Upper lobe of left lung (tissue), 4 donors: ENCODE results near the gene EPS8.

Experiments used
- CTCF ChIP-seq, 6 experiments: fragments of 450-650 bp in 4 of 6; fragments of 200-600 bp in 2 of 6; sonication (generic) in 2 of 6; IDR thresholded peaks; one replicate each; pipeline ENCODE4 v1.5.1; 2016 to 2019; ENCODE audit warnings: antibody characterized with exemption in 6 of 6
- POLR2A ChIP-seq, 4 donors: fragments of 450-650 bp; IDR thresholded peaks; one replicate each; pipeline ENCODE4 v1.5.1; 2016 to 2017; ENCODE audit warnings: antibody characterized with exemption in 4 of 4, mild to moderate bottlenecking in 2 of 4
- POLR2AphosphoS5 ChIP-seq, 2 donors: sonication (generic); formaldehyde crosslinking; IDR thresholded peaks; one replicate each; pipeline ENCODE4 v1.5.1; 2017; ENCODE audit warnings: antibody characterized with exemption in 2 of 2

DNA sequence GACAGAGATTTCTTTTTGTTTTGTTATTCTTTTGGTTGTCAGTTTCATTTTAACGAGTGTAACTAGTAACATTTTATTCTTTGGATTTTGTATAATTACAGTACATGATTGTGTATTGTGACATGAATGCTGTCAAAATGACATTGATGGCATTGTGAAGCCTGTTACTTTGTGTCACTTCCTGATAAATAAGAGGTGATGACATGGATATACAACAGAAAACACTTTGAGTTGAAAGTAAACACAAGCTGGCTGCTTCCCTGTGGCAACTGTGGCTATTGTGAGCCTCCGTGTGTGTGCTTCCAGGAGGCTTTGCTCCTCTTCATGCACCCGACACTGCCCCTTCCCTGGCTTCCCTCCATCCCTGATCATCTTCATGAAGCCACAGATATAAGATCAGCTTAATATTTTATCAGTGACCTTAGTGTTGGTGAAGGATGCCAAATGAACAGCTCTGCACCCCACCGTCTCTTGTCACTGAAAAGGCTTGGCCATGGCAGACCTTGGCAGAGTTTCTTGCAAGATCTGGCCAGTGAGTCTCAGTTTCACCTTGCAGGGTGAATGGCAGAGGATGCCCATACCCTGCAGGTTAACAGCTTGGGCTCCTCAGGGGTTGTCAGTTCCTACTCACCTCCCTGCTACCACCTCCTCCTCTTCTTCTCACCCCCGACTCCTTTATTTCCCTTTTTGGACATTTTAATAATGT, 191.9 kb downstream of the EPS8 start:
- TF ChIP-seq CTCF (IDR thresholded peaks at IDR 0.05) (no peak), POLR2A (IDR thresholded peaks at IDR 0.05) (no peak), POLR2AphosphoS5 (IDR thresholded peaks at IDR 0.05) (no peak)
